ENCODE measurements around the gene F2RL2.
"Not testable (repeated sequence)": the region's sequence is repeated elsewhere in the genome, so short reads cannot be mapped to it uniquely, and the experiment has no call there.

DNA sequence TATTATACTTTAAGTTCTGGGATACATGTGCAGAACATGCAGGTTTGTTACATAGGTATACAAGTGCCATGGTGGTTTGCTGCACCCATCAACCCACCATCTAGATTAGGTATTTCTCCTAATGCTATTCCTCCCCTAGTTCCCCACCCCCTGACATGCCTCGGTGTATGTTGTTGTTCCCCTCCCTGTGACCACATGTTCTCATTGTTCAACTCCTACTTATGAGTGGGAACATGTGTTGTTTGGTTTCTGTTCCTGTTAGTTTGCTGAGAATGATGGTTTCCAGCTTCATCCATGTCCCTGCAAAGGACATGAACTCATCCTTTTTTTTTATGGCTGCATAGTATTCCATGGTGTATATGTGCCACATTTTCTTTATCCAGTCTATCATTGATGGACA, 19.2 kb downstream of the F2RL2 start:
- TF ChIP-seq POLR2A, EP300 (IDR thresholded peaks at IDR 0.05): not testable (repeated sequence)
- TF ChIP-seq, protein P1, sequence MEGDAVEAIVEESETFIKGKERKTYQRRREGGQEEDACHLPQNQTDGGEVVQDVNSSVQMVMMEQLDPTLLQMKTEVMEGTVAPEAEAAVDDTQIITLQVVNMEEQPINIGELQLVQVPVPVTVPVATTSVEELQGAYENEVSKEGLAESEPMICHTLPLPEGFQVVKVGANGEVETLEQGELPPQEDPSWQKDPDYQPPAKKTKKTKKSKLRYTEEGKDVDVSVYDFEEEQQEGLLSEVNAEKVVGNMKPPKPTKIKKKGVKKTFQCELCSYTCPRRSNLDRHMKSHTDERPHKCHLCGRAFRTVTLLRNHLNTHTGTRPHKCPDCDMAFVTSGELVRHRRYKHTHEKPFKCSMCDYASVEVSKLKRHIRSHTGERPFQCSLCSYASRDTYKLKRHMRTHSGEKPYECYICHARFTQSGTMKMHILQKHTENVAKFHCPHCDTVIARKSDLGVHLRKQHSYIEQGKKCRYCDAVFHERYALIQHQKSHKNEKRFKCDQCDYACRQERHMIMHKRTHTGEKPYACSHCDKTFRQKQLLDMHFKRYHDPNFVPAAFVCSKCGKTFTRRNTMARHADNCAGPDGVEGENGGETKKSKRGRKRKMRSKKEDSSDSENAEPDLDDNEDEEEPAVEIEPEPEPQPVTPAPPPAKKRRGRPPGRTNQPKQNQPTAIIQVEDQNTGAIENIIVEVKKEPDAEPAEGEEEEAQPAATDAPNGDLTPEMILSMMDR (IDR thresholded peaks at IDR 0.05), result not testable (repeated sequence)
